ENCODE measurements around the gene RNASE1.

DNA sequence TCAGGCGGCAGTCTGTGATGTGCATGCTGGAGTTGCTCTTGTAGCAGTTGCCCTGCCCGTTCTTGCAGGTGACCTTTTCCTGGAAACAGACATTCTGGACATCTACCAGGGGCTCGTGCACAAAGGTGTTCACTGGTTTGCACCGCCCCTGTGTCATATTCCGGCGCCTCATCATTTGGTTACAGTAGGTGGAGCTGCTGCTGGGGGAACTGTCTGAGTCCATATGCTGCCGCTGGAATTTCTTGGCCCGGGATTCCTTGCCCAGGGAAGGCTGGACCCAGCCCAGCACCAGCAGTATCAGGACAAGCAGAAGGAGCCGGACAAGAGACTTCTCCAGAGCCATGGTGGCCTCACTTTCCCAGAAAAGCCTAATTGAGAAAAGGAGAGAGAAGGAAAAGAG is 918 bp downstream of the RNASE1 start:
- TF ChIP-seq, protein P1, sequence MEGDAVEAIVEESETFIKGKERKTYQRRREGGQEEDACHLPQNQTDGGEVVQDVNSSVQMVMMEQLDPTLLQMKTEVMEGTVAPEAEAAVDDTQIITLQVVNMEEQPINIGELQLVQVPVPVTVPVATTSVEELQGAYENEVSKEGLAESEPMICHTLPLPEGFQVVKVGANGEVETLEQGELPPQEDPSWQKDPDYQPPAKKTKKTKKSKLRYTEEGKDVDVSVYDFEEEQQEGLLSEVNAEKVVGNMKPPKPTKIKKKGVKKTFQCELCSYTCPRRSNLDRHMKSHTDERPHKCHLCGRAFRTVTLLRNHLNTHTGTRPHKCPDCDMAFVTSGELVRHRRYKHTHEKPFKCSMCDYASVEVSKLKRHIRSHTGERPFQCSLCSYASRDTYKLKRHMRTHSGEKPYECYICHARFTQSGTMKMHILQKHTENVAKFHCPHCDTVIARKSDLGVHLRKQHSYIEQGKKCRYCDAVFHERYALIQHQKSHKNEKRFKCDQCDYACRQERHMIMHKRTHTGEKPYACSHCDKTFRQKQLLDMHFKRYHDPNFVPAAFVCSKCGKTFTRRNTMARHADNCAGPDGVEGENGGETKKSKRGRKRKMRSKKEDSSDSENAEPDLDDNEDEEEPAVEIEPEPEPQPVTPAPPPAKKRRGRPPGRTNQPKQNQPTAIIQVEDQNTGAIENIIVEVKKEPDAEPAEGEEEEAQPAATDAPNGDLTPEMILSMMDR (conservative IDR thresholded peaks at IDR 0.05; ENCODE audit: low read length): no peak
- no peak for TF ChIP-seq EZH2phosphoT487 (IDR thresholded peaks at IDR 0.05; ENCODE audit: borderline replicate concordance)
